GM12878 (cell line): ENCODE data around the gene LIMS1.

Experiments
- ASH2L ChIP-seq: fragments of 300-600, 200-600 bp; sonication (generic); IDR thresholded peaks from 2 replicates; pipeline ENCODE4 v1.6.1; 2017; ENCODE audit warnings: low read depth, mild to moderate bottlenecking, borderline replicate concordance
- CHD4 ChIP-seq: fragments of 200-600 bp; sonication (generic); IDR thresholded peaks from 2 replicates; pipeline ENCODE4 v1.6.1; 2016; ENCODE audit warnings: mild to moderate bottlenecking
- CTCF ChIP-seq, 3 experiments: IDR thresholded peaks in 2 of 3; conservative IDR thresholded peaks in 1 of 3; 2 replicates each; pipeline ENCODE4 v1.5.1; 2011; ENCODE audit warnings: low read depth in 3 of 3, low read length in 3 of 3, mild to moderate bottlenecking in 3 of 3, control low read depth in 2 of 3, moderate library complexity in 2 of 3, inconsistent platforms in 1 of 3, mixed read lengths in 1 of 3; ENCODE audit not compliant: control insufficient read depth in 2 of 3, insufficient read depth in 1 of 3; ENCODE audit errors: extremely low read depth in 1 of 3
- EP300 ChIP-seq, 2 experiments: fragments of 150-350 bp in 1 of 2; IDR thresholded peaks; 2 replicates each; pipeline ENCODE4 v1.6.1; 2011 to 2012; ENCODE audit warnings: low read depth in 2 of 2, low read length in 2 of 2, borderline replicate concordance in 1 of 2, improper control_type of control experiment in 1 of 2, inconsistent platforms in 1 of 2; ENCODE audit not compliant: control insufficient read depth in 1 of 2
- EZH2 ChIP-seq: IDR thresholded peaks from 2 replicates; pipeline ENCODE4 v1.6.1; 2012; ENCODE audit warnings: low read depth, mild to moderate bottlenecking, control low read depth, inconsistent platforms, low read length, borderline replicate concordance; ENCODE audit not compliant: control insufficient read depth
- POLR2A ChIP-seq: IDR thresholded peaks from 2 replicates; pipeline ENCODE4 v1.6.1; 2011; ENCODE audit warnings: low read depth, mild to moderate bottlenecking, low read length
- POLR2AphosphoS5 ChIP-seq: IDR thresholded peaks from 2 replicates; pipeline ENCODE4 v1.6.1; 2011; ENCODE audit warnings: mild to moderate bottlenecking, low read length, inconsistent platforms
- SMC3 ChIP-seq: IDR thresholded peaks from 2 replicates; pipeline ENCODE4 v1.6.1; 2011; ENCODE audit warnings: low read length, improper control_type of control experiment, borderline replicate concordance
- SP1 ChIP-seq: IDR thresholded peaks from one replicate; pipeline ENCODE4 v1.6.1; 2011; ENCODE audit warnings: low read depth, low read length
- WRNIP1 ChIP-seq: IDR thresholded peaks from 2 replicates; pipeline ENCODE4 v1.6.1; 2011; ENCODE audit warnings: low read depth, low read length, improper control_type of control experiment, borderline replicate concordance
- ZBTB4 ChIP-seq: fragments of 450-650 bp; formaldehyde crosslinking; IDR thresholded peaks from 2 replicates; pipeline ENCODE4 v1.4.0; 2022; ENCODE audit warnings: mild to moderate bottlenecking, moderate library complexity
- ZBTB40 ChIP-seq: fragments of 450-650 bp; IDR thresholded peaks from 2 replicates; pipeline ENCODE4 v1.6.1; 2016; ENCODE audit warnings: mild to moderate bottlenecking, moderate library complexity, borderline replicate concordance

GRCh38 chr2:108704871-108705270 lies 170.6 kb downstream of the LIMS1 start:
- TF ChIP-seq ZBTB4 (no peak), SP1 (no peak), CTCF (IDR thresholded peaks at IDR 0.05 in 2 of 3, conservative IDR thresholded peaks at IDR 0.05 in 1 of 3; ENCODE audit: control insufficient read depth in 2 of 3, extremely low read depth in 1 of 3, insufficient read depth in 1 of 3, low read depth in 3 of 3, low read length in 3 of 3) (no peak), POLR2A (no peak), POLR2AphosphoS5 (no peak), CHD4 (no peak), SMC3 (no peak), ZBTB40 (no peak), ASH2L (no peak), EP300 (IDR thresholded peaks at IDR 0.05; ENCODE audit: borderline replicate concordance in 1 of 2, control insufficient read depth in 1 of 2, low read depth in 2 of 2, low read length in 2 of 2) (no peak), EZH2 (no peak), WRNIP1 (no peak)
